OCI-LY1 (cell line): ENCODE measurements around the gene GRK4.

ENCODE experiments used
- H2AFZ ChIP-seq: fragments of 200-600 bp; sonication (generic), shearing (Covaris generic); 2 replicates; pipeline ENCODE4 v1.6.0; 2014; ENCODE audit warnings: antibody characterized with exemption, mild to moderate bottlenecking, low read length
- H3F3A ChIP-seq: fragments of 200-600 bp; sonication (generic), shearing (Covaris generic); 2 replicates; pipeline ENCODE4 v1.6.0; 2014; ENCODE audit warnings: mild to moderate bottlenecking, antibody characterized with exemption, low read length, moderate library complexity; ENCODE audit not compliant: insufficient read depth
- H3K27ac ChIP-seq: fragments of 200-600 bp; sonication (generic); 2 replicates; pipeline ENCODE4 v1.5.1; 2014; ENCODE audit warnings: low read length, mixed run types, mild to moderate bottlenecking, low read depth; ENCODE audit not compliant: poor library complexity, severe bottlenecking
- H3K27me3 ChIP-seq: fragments of 200-600 bp; sonication (generic); 2 replicates; pipeline ENCODE4 v1.6.0; 2014; ENCODE audit warnings: antibody characterized with exemption, mild to moderate bottlenecking, low read length, moderate library complexity; ENCODE audit not compliant: insufficient read depth
- H3K36me3 ChIP-seq: fragments of 200-600 bp; sonication (generic); 2 replicates; pipeline ENCODE4 v1.6.1; 2014; ENCODE audit warnings: mild to moderate bottlenecking, antibody characterized with exemption, low read length, moderate library complexity, mixed read lengths; ENCODE audit not compliant: insufficient read depth
- H3K4me1 ChIP-seq: fragments of 200-600 bp; sonication (generic); 2 replicates; pipeline ENCODE4 v1.5.1; 2014; ENCODE audit warnings: mild to moderate bottlenecking, low read length, moderate library complexity; ENCODE audit not compliant: insufficient read depth, severe bottlenecking
- H3K4me2 ChIP-seq: fragments of 200-600 bp; sonication (generic), shearing (Covaris generic); 2 replicates; pipeline ENCODE4 v1.6.1; 2014; ENCODE audit warnings: low read length
- H3K4me3 ChIP-seq: fragments of 200-600 bp; sonication (generic); 2 replicates; pipeline ENCODE4 v1.5.1; 2014; ENCODE audit warnings: low read length, low read depth, mild to moderate bottlenecking, mixed read lengths; ENCODE audit not compliant: poor library complexity, severe bottlenecking
- H3K79me2 ChIP-seq: fragments of 200-600 bp; shearing (Covaris generic); 2 replicates; pipeline ENCODE4 v1.6.1; 2016; ENCODE audit warnings: mixed run types, low read length, mixed read lengths; ENCODE audit not compliant: insufficient read depth
- H3K9ac ChIP-seq: fragments of 200-600 bp; sonication (generic), shearing (Covaris generic); 2 replicates; pipeline ENCODE4 v1.6.1; 2014; ENCODE audit warnings: mild to moderate bottlenecking, low read length, mixed read lengths
- H3K9me2 ChIP-seq: fragments of 200-600 bp; sonication (generic), shearing (Covaris generic); 2 replicates; pipeline ENCODE4 v1.6.1; 2014; ENCODE audit warnings: low read depth, mild to moderate bottlenecking, low read length, mixed read lengths
- H3K9me3 ChIP-seq: fragments of 200-600 bp; shearing (Covaris generic); 2 replicates; pipeline ENCODE4 v1.6.1; 2014; ENCODE audit warnings: low read length, mixed read lengths
- H4K20me1 ChIP-seq: fragments of 200-600 bp; sonication (generic), shearing (Covaris generic); 2 replicates; pipeline ENCODE4 v1.6.0; 2016; ENCODE audit warnings: mild to moderate bottlenecking, low read length; ENCODE audit not compliant: insufficient read depth
- CTCF ChIP-seq: fragments of 200-600 bp; sonication (generic), shearing (Covaris generic); IDR thresholded peaks from 2 replicates; pipeline ENCODE4 v1.5.1; 2017; ENCODE audit warnings: mild to moderate bottlenecking, antibody characterized with exemption, low read length, moderate library complexity, mixed read lengths
- EZH2 ChIP-seq: fragments of 200-600 bp; sonication (generic), shearing (Covaris generic); IDR thresholded peaks from 2 replicates; pipeline ENCODE4 v1.8.0; 2017; ENCODE audit warnings: borderline replicate concordance, mixed run types, mild to moderate bottlenecking, antibody characterized with exemption, low read length, moderate library complexity, mixed read lengths

GRK4 gene

GRCh38 chr4:3039706-3040366 is 76.5 kb downstream of the GRK4 start:
- no peak for TF ChIP-seq EZH2
- TF ChIP-seq CTCF: no peak
- no peaks in the 10 kb centered on the region for H3K27me3 ChIP-seq
- no peaks in the 10 kb centered on the region for H3F3A ChIP-seq
- H3K79me2 ChIP-seq: no peaks in the 10 kb centered on the region
- H3K9me3 ChIP-seq: no peaks in the 10 kb centered on the region
- no peak overlapping the region for H3K4me2 ChIP-seq
- no peak overlapping the region for H3K9ac ChIP-seq
- H3K4me3 ChIP-seq: no peak overlapping the region
- no peaks in the 10 kb centered on the region for H4K20me1 ChIP-seq
- no peaks in the 10 kb centered on the region for H3K36me3 ChIP-seq
- no peak overlapping the region for H3K27ac ChIP-seq
- H3K9me2 ChIP-seq: no peaks in the 10 kb centered on the region
- H3K4me1 ChIP-seq: peaks cover 2% of the 10 kb centered on the region
- H2AFZ ChIP-seq: no peak overlapping the region

DNA sequence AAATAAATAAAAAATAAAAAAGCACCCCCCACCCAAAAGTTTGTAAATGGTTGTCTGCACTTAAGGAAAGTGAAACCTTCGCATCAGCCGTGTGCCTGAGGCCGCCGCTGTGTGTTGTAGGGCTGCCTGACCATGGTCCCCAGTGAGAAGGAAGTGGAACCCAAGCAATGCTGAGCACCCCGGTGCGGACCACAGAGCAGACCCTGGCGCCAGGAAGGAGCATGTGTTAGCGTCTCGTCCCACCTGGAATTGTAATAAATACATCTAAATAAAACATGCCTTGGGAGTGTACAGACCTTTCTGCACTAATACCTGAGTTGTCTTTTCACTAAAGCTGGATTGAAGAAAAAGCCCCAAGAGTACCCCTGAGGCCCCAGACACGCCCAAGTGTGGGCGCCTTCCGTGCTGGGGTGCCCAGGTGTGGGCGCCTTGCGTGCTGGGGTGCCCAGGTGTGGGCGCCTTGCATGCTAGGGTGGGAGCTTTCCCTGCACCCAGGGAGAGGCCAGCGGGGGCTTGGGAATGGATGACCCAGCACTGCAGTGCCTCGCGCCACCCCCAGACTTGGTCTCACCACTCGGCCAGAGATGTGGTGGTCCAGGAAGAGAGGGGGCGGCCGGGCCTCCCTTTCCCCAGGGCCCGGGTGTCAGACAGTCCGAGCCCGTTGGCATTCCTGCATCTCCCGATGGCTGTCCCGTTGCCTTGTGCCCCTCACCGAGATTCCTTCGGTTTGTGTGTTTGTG is 77.3 kb downstream of the GRK4 start:
- TF ChIP-seq EZH2 (no peak), CTCF (no peak)
- Histone ChIP-seq H3K27ac (no peak overlapping the region), H3K4me1 (peaks cover 2% of the 10 kb centered on the region), H3F3A (no peaks in the 10 kb centered on the region), H3K9ac (no peak overlapping the region), H3K4me2 (no peak overlapping the region), H3K27me3 (no peaks in the 10 kb centered on the region), H4K20me1 (no peaks in the 10 kb centered on the region), H2AFZ (no peak overlapping the region), H3K4me3 (no peak overlapping the region), H3K79me2 (no peaks in the 10 kb centered on the region), H3K9me2 (no peaks in the 10 kb centered on the region), H3K36me3 (no peaks in the 10 kb centered on the region), H3K9me3 (no peaks in the 10 kb centered on the region)

DNA sequence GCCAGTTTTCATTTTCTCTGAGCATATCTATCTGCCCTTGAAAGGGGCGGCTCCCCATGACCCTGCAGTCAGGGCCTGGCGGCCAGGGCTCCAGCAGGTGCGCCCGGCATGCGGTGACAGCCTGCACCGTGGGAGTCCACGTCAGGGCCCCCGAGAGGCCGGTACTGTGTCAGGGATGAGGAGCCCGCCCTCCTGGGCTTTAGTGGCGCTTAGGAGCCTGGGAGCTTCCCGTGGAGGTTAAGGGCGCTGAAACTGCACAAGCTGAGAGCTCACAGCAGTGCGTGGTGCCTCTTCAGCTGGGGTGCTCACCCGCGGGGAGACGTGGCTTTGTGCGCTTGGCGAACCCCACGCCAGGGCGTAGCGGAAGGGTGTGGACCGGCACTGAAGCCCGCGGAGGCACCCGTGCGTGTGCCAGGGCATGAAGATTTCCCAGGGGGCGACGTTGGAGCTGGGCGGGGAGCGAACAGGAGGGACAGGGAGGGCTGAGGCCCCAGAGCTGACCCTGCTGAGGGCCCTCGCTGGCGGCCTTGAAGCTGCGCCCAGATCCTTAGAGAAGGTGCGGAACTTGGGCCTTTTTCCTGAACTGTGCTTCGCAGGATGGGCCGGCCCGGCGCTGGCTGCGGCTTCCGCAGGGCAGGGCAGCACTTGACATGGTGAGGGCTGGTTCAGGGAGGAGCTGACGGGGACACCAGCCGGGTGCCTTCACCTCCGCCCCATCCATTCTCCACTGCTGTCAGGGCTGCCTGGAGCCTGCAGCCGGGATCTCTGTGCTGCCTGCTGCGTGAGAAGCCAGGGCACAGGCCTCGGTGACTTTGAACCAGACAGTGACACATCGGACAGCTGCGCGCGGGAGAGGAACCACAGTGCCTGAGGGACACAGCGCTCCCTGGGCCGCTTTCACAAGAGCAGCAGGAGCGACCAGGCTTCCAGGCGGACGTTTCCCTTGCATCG is 78.1 kb downstream of the GRK4 start:
- no peaks in the 10 kb centered on the region for H3K9me3 ChIP-seq
- H4K20me1 ChIP-seq: no peaks in the 10 kb centered on the region
- no peaks in the 10 kb centered on the region for H3F3A ChIP-seq
- no peaks in the 10 kb centered on the region for H3K9me2 ChIP-seq
- peaks cover 9% of the 10 kb centered on the region for H3K4me1 ChIP-seq
- H3K4me3 ChIP-seq: no peak overlapping the region
- no peak overlapping the region for H2AFZ ChIP-seq
- peak overlapping the region; percentile 34; the same call in 1 of the 2 replicates for H3K4me2 ChIP-seq
- no peaks in the 10 kb centered on the region for H3K27me3 ChIP-seq
- H3K79me2 ChIP-seq: no peaks in the 10 kb centered on the region
- TF ChIP-seq EZH2 (no peak), CTCF (no peak)
- H3K9ac ChIP-seq: no peak overlapping the region
- H3K36me3 ChIP-seq: no peaks in the 10 kb centered on the region
- H3K27ac ChIP-seq: no peak overlapping the region
